Adrenal gland (tissue), 12 donors: ENCODE measurements around the gene IPO13. TPM values are rescaled to one million over a fixed set of nuclear protein-coding genes. Genes with fewer than 3 reads are reported as not detected.

ENCODE experiments used
- DNase-seq, 7 donors: peaks; one replicate each; pipeline ENCODE4 v3.0.0-alpha.2; 2019 to 2020
- H3K27ac ChIP-seq, 5 donors: fragments of 200-600 bp; sonication (generic) in 4 of 5; 1 replicate in 3 of 5; 2 replicates in 2 of 5; pipeline versions ENCODE4 v1.5.1 to v1.8.0; 2016 to 2020; ENCODE audit warnings: mild to moderate bottlenecking in 1 of 5
- H3K27me3 ChIP-seq: fragments of 200-600 bp; 2 replicates; pipeline ENCODE4 v1.8.0; 2021
- H3K36me3 ChIP-seq, 2 donors: fragments of 200-600 bp; replicated peaks in 1 of 2; 1 replicate in 1 of 2; 2 replicates in 1 of 2; pipeline versions ENCODE4 v1.5.1 to v1.8.0; 2018 to 2022
- H3K4me1 ChIP-seq, 2 donors: fragments of 200-600 bp; replicated peaks in 1 of 2; 1 replicate in 1 of 2; 2 replicates in 1 of 2; pipeline versions ENCODE4 v1.5.1 to v1.8.0; 2018 to 2021
- H3K4me3 ChIP-seq, 4 donors: fragments of 200-600 bp; sonication (generic) in 3 of 4; one replicate each; pipeline ENCODE4 v1.5.1; 2016 to 2018
- H3K9me3 ChIP-seq, 3 donors: fragments of 200-600 bp; sonication (generic) in 1 of 3; replicated peaks in 1 of 3; 1 replicate in 2 of 3; 2 replicates in 1 of 3; pipeline versions ENCODE4 v1.5.1 to v1.8.0; 2016 to 2021
- POLR2A ChIP-seq, 2 donors: fragments of 450-650 bp; IDR thresholded peaks; one replicate each; pipeline ENCODE4 v1.6.1; 2017; ENCODE audit warnings: antibody characterized with exemption in 2 of 2, mild to moderate bottlenecking in 2 of 2, moderate library complexity in 1 of 2
- WGBS, 4 donors: extraction: QIAGEN DNeasy Blood & Tissue Kit in 2 of 4; methylation state at CpG; one replicate each; pipeline versions ENCODE4 v1.1.5 to v1.1.7; 2013 to 2017; 5-methylcytosine and 5-hydroxymethylcytosine counted together
- intact Hi-C, 2 donors: fragments of 100-400 bp; cut with DNase I; formaldehyde crosslinking; loops; one replicate each; pipeline versions ENCODE4 v1.14.1 to v1.15.0; 2022 to 2023
- polyA plus RNA-seq, 3 donors: library from polyadenylated mRNA; stranded (reverse); fragments of 200-250 nt in 2 of 3; fragments of 350-450 nt in 1 of 3; fragmentation: Illumina TruSeq in 1 of 3; extraction: RNeasy Lipid Tissue Mini Kit (QIAGEN cat#74804) in 1 of 3; gene quantifications; one replicate each; pipeline ENCODE4 v1.2.3, GENCODE V29; 2013 to 2014
- total RNA-seq, 9 donors: library from RNA; depleted of rRNA in 4 of 9; stranded (reverse); fragments of >200 nt in 4 of 9; fragments of 120-200 nt in 1 of 9; fragmentation: NEBNext Ultra II Directional in 1 of 9; extraction: Animal tissue kit (Norgen Biotek cat#: 25700) in 1 of 9; gene quantifications; one replicate each; pipeline versions ENCODE4 v1.1.0 to v1.2.4, GENCODE V29; 2013 to 2023
- TF ChIP-seq, protein P1 (sequence below), 6 experiments: fragments of 450-650 bp in 4 of 6; fragments of 200-600 bp in 2 of 6; sonication (generic) in 1 of 6; IDR thresholded peaks; 1 replicate in 5 of 6; 2 replicates in 1 of 6; pipeline versions ENCODE4 v1.5.1 to v1.8.0; 2016 to 2021; ENCODE audit warnings: antibody characterized with exemption in 6 of 6, mild to moderate bottlenecking in 2 of 6, moderate library complexity in 1 of 6
- donor health status: healthy with polysubstance abuse.
- donor health status: Bipolar disorder and iron deficiency.
- donor health status: DM: yes; HTN: yes; CAD: no.
- donor health status: DM: no; HTN: no; CAD: no.
- donor health status: DM: no; HTN: no; CAD: no.
- donor health status: DM: yes; HTN: yes; CAD: no.

IPO13 gene
- total and polyA plus RNA-seq, 12 donors = 32.2 to 78.1 (median 37.8) TPM

GRCh38 chr1:43996733-43997115 is 50.0 kb downstream of the IPO13 start:
- no peak for DNase-seq
- intact Hi-C loops = no loop called here
- Histone ChIP-seq H3K36me3 (peaks cover 0 to 6% of the 10 kb centered on the region in 2 donors), H3K4me3 (no peak overlapping the region), H3K4me1 (peaks cover 0 to 5% of the 10 kb centered on the region in 2 donors), H3K27me3 (no peaks in the 10 kb centered on the region), H3K9me3 (no peaks in the 10 kb centered on the region), H3K27ac (no peak overlapping the region)
- TF ChIP-seq, protein P1, sequence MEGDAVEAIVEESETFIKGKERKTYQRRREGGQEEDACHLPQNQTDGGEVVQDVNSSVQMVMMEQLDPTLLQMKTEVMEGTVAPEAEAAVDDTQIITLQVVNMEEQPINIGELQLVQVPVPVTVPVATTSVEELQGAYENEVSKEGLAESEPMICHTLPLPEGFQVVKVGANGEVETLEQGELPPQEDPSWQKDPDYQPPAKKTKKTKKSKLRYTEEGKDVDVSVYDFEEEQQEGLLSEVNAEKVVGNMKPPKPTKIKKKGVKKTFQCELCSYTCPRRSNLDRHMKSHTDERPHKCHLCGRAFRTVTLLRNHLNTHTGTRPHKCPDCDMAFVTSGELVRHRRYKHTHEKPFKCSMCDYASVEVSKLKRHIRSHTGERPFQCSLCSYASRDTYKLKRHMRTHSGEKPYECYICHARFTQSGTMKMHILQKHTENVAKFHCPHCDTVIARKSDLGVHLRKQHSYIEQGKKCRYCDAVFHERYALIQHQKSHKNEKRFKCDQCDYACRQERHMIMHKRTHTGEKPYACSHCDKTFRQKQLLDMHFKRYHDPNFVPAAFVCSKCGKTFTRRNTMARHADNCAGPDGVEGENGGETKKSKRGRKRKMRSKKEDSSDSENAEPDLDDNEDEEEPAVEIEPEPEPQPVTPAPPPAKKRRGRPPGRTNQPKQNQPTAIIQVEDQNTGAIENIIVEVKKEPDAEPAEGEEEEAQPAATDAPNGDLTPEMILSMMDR (IDR thresholded peaks at IDR 0.05) = no peak
- TF ChIP-seq POLR2A (IDR thresholded peaks at IDR 0.05) = no peak
- 80 to 85% (median 82%) methylated on average over 4 to 6 of the region's 6 CpGs for WGBS, 4 donors

- H3K4me3 ChIP-seq = no peak overlapping the region
- no peaks in the 10 kb centered on the region for H3K9me3 ChIP-seq
- DNase-seq = no peak
- 87 to 91% (median 89%) methylated on average over 11 to 22 of the region's 22 CpGs for WGBS, 4 donors
- no peaks in the 10 kb centered on the region for H3K4me1 ChIP-seq
- H3K36me3 ChIP-seq = peaks cover 0 to 6% of the 10 kb centered on the region in 2 donors
- intact Hi-C loops = no loop called here
- no peaks in the 10 kb centered on the region for H3K27me3 ChIP-seq
- TF ChIP-seq POLR2A (IDR thresholded peaks at IDR 0.05) = no peak
- TF ChIP-seq, protein P1 (IDR thresholded peaks at IDR 0.05) = no peak
- H3K27ac ChIP-seq = no peak overlapping the region
These were observed 50.7 kb downstream of the IPO13 start for GRCh38 chr1:43997295-43997999.

GRCh38 chr1:43998000-43998378 is 51.2 kb downstream of the IPO13 start:
- no peak for DNase-seq
- no peak for TF ChIP-seq POLR2A (IDR thresholded peaks at IDR 0.05)
- TF ChIP-seq, protein P1 (IDR thresholded peaks at IDR 0.05) = no peak
- Histone ChIP-seq H3K27ac (no peak overlapping the region), H3K4me1 (no peaks in the 10 kb centered on the region), H3K27me3 (no peaks in the 10 kb centered on the region), H3K4me3 (no peak overlapping the region), H3K36me3 (peaks cover 0 to 6% of the 10 kb centered on the region in 2 donors), H3K9me3 (no peaks in the 10 kb centered on the region)
- intact Hi-C loops = no loop called here
- WGBS, 4 donors = 86 to 88% (median 86%) methylated on average over 11 of the region's 11 CpGs

DNA sequence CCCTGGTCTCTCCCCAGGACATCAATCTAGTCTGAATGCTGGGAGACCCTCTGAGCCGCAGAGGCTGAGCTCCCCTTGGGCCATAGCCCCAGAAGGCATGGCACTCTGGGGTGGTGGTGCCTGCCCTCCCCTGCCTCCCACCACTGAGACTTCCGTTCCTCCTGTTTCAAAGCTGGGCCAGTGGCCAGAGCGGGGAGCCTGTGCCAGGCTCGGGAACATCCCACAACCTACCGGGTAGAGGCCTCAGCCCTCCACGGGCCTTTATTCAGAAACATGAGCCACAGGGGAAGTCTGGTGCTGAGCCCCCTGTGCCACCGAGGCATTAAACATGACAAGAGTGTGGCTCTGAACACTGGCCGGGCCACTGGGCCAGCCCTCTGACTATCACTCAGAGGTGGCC is 52.7 kb downstream of the IPO13 start:
- 90 to 100% (median 91%) methylated on average over 2 to 8 of the region's 8 CpGs for WGBS, 4 donors
- Histone ChIP-seq H3K36me3 (peaks cover 0 to 6% of the 10 kb centered on the region in 2 donors), H3K9me3 (no peaks in the 10 kb centered on the region), H3K27ac (no peak overlapping the region), H3K27me3 (no peaks in the 10 kb centered on the region), H3K4me3 (no peak overlapping the region), H3K4me1 (no peaks in the 10 kb centered on the region)
- TF ChIP-seq, protein P1 (IDR thresholded peaks at IDR 0.05) = no peak
- no peak for TF ChIP-seq POLR2A (IDR thresholded peaks at IDR 0.05)
- intact Hi-C loops = no loop called here
- no peak for DNase-seq
